Pancreas (tissue), 10 donors: ENCODE measurements around the gene MAPK12. TPM values are rescaled to one million over a fixed set of nuclear protein-coding genes. Genes with fewer than 3 reads are reported as not detected.

Experiments used
- ATAC-seq, 4 donors: fragments of 200-7000 bp; cut with Tn5 transposase; one replicate each; pipeline versions ENCODE4 v1.8.0 to v1.9.1; 2020; ENCODE audit warnings: mild to moderate bottlenecking in 4 of 4, moderate library complexity in 4 of 4
- DNase-seq, 6 donors: peaks; one replicate each; pipeline ENCODE4 v3.0.0-alpha.2; 2020
- FAIRE-seq: peaks from 2 replicates; lab custom pipeline; 2012; peaks lifted over from hg19 to GRCh38; lab: Jason Lieb, UNC
- H3K27ac ChIP-seq, 4 donors: fragments of 200-600 bp; sonication (generic); 1 replicate in 3 of 4; 2 replicates in 1 of 4; pipeline versions ENCODE4 v1.5.0 to v1.8.0; 2020
- H3K27me3 ChIP-seq, 4 donors: fragments of 200-600 bp; one replicate each; pipeline ENCODE4 v1.8.0; 2021
- H3K36me3 ChIP-seq, 3 donors: fragments of 200-600 bp; sonication (generic) in 1 of 3; one replicate each; pipeline versions ENCODE4 v1.5.0 to v1.8.0; 2020 to 2021
- H3K4me1 ChIP-seq, 3 donors: fragments of 200-600 bp; one replicate each; pipeline ENCODE4 v1.8.0; 2021
- H3K4me3 ChIP-seq, 4 donors: fragments of 200-600 bp; sonication (generic) in 2 of 4; one replicate each; pipeline versions ENCODE4 v1.5.0 to v1.8.0; 2020 to 2021
- H3K9me3 ChIP-seq, 4 donors: fragments of 200-600 bp; one replicate each; pipeline ENCODE4 v1.8.0; 2021
- CTCF ChIP-seq, 4 donors: fragments of 200-600 bp; sonication (generic) in 3 of 4; IDR thresholded peaks; one replicate each; pipeline versions ENCODE4 v1.5.0 to v1.8.0; 2021; ENCODE audit warnings: antibody characterized with exemption in 4 of 4
- WGBS, 2 donors: extraction: QIAGEN DNeasy Blood & Tissue Kit; methylation state at CpG; one replicate each; pipeline ENCODE4 v1.1.7; 2013; 5-methylcytosine and 5-hydroxymethylcytosine counted together
- intact Hi-C, 3 donors: fragments of 100-400 bp; cut with DNase I; formaldehyde crosslinking; loops; one replicate each; pipeline versions ENCODE4 v1.11.1 to v1.14.2; 2022
- polyA plus RNA-seq, 2 donors: library from polyadenylated mRNA; stranded (reverse); fragments of 200-250 nt; gene quantifications; one replicate each; pipeline ENCODE4 v1.2.3, GENCODE V29; 2013
- total RNA-seq, 6 donors: library from RNA; stranded (reverse); fragmentation: NEBNext Ultra II Directional in 4 of 6; extraction: Animal tissue kit (Norgen Biotek cat#: 25700) in 4 of 6; gene quantifications; one replicate each; pipeline versions ENCODE4 v1.2.1 to v1.2.4, GENCODE V29; 2021 to 2023
- donor health status: healthy with polysubstance abuse.
- donor health status: DM: no; HTN: no; CAD: no; lungs with moderate emphysema.
- donor health status: DM: no; HTN: no; CAD: no.
- donor health status: control.
- donor health status: control.
- donor health status: Bipolar disorder and iron deficiency.
- donor health status: DM: yes; HTN: yes; CAD: no.
- donor health status: DM: no; HTN: no; CAD: no.
- donor health status: DM: no; HTN: no; CAD: no.
- donor health status: DM: yes; HTN: yes; CAD: no.

MAPK12 gene
- total and polyA plus RNA-seq, 8 donors: 0.88 to 19.2 (median 2.4) TPM

DNA sequence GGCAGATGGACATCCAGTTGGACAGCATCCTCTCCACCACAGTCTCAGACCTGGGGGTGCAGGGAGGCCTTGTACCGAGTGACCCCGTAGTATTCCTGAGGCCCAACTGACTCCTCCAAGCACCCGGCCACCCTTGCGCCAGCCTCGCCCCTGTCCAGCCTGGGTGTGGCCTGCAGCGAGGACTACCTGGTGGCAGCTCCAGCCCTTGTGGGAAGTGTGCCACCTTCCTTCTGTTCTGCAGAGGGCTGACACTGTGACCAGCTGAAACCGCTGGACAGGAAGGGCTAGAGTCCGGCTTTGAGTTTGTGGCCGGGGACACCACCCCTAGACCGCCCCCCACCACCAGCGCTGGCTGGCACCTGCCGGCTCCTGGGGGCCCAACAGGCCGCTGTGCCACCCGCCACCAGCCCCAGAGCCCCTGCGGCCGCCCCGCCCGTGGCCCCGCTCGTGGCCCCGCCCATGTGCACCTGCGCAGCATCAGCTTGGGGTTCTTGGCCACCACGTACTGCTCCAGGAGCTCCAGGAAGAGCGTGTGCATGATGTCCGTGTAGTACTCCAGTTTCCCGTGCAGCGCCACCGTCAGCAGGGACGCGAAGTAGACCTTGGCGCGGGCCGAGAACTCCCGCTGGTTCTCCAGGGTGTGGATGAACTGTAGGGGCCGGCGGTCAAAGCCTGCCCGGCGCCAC, 18.7 kb upstream of the MAPK12 start:
- no peak for DNase-seq
- no peaks in the 10 kb centered on the region for H3K9me3 ChIP-seq
- 92 to 96% methylated on average over 38 of the region's 38 CpGs for WGBS, 2 donors
- no peak for ATAC-seq
- no peak overlapping the region for H3K4me3 ChIP-seq
- H3K4me1 ChIP-seq: peaks cover 0 to 5% (median 0%) of the 10 kb centered on the region in 3 donors
- FAIRE-seq: no peak
- no peak for TF ChIP-seq CTCF (IDR thresholded peaks at IDR 0.05)
- intact Hi-C loops: loop anchor here in 1 of 3 donors (5.0 kb wide), 1 partner anchor 42 kb away; no protein-coding TSS in a partner anchor
- H3K27me3 ChIP-seq: no peaks in the 10 kb centered on the region
- no peak overlapping the region for H3K27ac ChIP-seq
- peaks cover 3 to 68% (median 38%) of the 10 kb centered on the region in 3 donors for H3K36me3 ChIP-seq

- Histone ChIP-seq H3K4me1 (peaks cover 0 to 5% (median 0%) of the 10 kb centered on the region in 3 donors), H3K27me3 (no peaks in the 10 kb centered on the region), H3K27ac (no peak overlapping the region), H3K9me3 (no peaks in the 10 kb centered on the region), H3K36me3 (peaks cover 0 to 62% (median 41%) of the 10 kb centered on the region in 3 donors), H3K4me3 (no peak overlapping the region)
- no peak for FAIRE-seq
- intact Hi-C loops: loop anchor here in 2 of 3 donors (5.0 to 10.0 kb wide), 2 partner anchors 46 to 63 kb away; partner anchors contain the start of genes DENND6B (in 1 of the 2) and PPP6R2 (in 1 of the 2)
- TF ChIP-seq CTCF (IDR thresholded peaks at IDR 0.05): no peak
- no peak for DNase-seq
- no peak for ATAC-seq
- WGBS, 2 donors: 93% methylated on average over 29 to 30 of the region's 30 CpGs
Measured at GRCh38 chr22:50278956-50279619, 17.6 kb upstream of the MAPK12 start.

DNA sequence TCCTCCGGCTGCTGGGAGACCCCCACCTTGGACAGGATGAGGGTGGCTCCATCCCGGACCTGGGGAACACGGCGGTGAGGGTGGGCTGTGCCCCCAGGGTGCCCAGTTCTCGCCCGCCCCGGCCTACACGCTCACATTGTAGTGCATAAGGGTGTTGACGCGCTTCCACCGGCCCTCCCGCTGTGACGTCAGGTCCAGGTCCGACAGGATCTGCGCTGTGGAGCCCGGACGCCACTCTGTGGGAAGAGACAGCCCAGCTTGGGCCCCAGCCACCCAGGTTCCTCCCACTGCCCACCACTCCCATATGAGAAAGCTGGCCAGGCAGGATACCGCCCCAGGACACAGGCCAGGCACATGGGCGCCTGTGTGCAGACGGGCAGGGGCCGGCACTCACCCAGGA, 17.0 kb upstream of the MAPK12 start:
- Histone ChIP-seq H3K4me3 (no peak overlapping the region), H3K27me3 (no peaks in the 10 kb centered on the region), H3K27ac (no peak overlapping the region), H3K9me3 (no peaks in the 10 kb centered on the region), H3K36me3 (peaks cover 0 to 57% (median 41%) of the 10 kb centered on the region in 3 donors), H3K4me1 (peaks cover 0 to 5% (median 0%) of the 10 kb centered on the region in 3 donors)
- FAIRE-seq (no peak), DNase-seq (no peak), ATAC-seq (no peak)
- intact Hi-C loops: loop anchor here in 2 of 3 donors (5.0 to 10.0 kb wide), 2 partner anchors 46 to 64 kb away; partner anchors contain the start of genes DENND6B (in 1 of the 2) and PPP6R2 (in 1 of the 2)
- TF ChIP-seq CTCF (IDR thresholded peaks at IDR 0.05): no peak
- WGBS, 2 donors: 95 to 96% methylated on average over 18 to 21 of the region's 21 CpGs

DNA sequence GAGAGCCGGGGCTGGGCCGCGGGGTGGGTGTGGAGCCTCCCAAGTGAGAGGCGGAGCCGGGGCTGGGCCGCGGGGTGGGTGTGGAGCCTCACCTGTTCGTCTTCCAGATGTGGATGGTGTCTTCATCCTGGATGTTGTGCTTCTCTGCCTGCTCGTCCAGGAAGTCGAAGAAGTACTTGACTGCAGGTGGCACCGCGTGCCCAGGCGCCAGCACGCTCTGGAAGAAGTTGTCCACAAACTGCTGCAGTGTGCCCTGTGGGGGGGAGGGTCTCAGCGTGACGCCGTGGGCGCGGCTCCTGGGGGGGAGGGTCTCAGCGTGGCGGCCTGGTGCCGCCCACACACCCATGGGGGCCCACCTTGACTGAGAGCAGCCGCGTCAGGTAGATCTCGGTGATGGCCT, 16.3 kb upstream of the MAPK12 start:
- TF ChIP-seq CTCF (IDR thresholded peaks at IDR 0.05): no peak
- Histone ChIP-seq H3K27ac (no peak overlapping the region), H3K4me3 (no peak overlapping the region), H3K4me1 (peaks cover 0 to 2% (median 0%) of the 10 kb centered on the region in 3 donors), H3K36me3 (peaks cover 0 to 50% (median 41%) of the 10 kb centered on the region in 3 donors), H3K27me3 (no peaks in the 10 kb centered on the region), H3K9me3 (no peaks in the 10 kb centered on the region)
- FAIRE-seq (no peak), DNase-seq (no peak), ATAC-seq (no peak)
- WGBS, 2 donors: 90 to 91% methylated on average over 25 of the region's 25 CpGs
- intact Hi-C loops: loop anchor here in 2 of 3 donors (5.0 to 10.0 kb wide), 2 partner anchors 47 to 65 kb away; partner anchors contain the start of genes DENND6B (in 1 of the 2) and PPP6R2 (in 1 of the 2)
